Activated T-helper 1 cell treated with Interleukin-2 at 50 U/mL for 16 hours (primary cell): Measurements from ENCODE around the gene STK39.
"Not testable (repeated sequence)": the region's sequence is repeated elsewhere in the genome, so short reads cannot be mapped to it uniquely, and the experiment has no call there.

Experiments used
- DNase-seq: peaks from one replicate; pipeline ENCODE4 v3.0.0-alpha.2; 2020; ENCODE audit warnings: low read depth

STK39 gene

DNA sequence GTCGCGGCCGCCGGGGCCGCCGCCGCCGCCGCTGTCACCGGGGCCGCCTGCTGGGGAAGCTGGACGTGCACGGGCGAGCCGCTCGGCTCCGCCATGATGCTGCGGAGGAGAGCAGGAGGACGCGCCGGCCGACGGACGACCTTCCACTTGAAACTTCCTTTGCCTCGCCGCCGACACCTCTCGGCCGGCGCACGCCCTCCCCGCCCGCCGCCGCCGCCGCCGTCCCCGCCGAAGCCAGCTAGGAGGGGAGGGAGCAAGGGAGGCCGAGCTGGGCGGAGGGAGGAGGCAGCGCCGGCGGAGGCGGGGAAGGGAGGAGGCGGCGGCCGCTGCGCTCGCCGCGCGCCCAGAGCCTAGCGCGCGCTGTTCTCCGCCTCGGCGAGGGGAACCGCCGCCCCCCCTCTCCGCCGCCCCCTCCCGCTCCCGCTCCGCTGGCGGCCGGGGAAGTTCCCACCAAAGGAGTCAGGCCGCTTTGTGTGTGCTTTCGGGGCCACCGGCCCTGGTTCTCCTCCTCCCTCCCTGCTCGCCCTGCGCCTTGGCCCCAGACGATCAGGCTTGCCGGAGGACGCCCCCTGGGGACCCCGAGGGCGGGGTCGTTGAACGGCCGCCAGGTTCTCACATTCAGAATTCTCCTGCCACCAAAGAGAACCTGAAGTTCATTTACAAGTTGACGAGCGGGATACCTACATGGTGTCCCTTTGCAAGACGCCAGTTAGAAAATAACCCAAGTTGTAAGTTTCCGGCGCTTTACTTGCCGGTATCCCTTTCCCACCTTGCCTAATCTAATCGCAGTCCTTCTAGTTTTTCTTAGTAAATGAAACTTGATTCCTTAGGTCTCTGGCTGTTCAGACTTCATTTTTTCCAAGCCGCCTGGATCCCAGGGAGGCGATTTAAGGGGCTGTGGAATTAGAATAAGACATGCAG is at the start of gene STK39:
Gene STK39, minus strand, starts transcription at position 255 of the 921 bp plus-strand sequence. Its CDS starts 160 bp downstream, at position 95.
- DNase-seq = peak; percentile 65

DNA sequence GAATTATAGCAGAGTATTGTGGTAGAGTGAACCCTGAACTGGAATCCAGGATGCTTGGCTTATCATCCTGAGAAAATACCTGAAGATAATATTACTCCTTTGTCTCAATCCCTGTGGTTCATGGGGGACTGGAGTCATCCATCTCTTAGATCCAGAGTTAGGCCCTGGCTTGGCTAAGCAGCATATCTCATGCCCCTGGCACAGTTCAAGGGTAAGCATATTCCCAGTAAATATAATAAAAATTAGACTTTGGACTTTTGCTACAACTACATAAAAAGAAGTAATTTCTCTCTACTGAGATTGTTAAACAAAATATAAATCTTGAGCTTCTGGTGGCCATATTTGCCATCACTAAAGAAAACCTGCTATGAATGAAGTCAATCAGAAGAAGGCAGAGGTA is 47.7 kb upstream of the STK39 start:
- DNase-seq = no peak

- DNase-seq = no peak
These were observed 47.0 kb upstream of the STK39 start for GRCh38 chr2:168294409-168294808.

GRCh38 chr2:168293766-168294165 is 46.4 kb upstream of the STK39 start:
- DNase-seq = no peak

DNA sequence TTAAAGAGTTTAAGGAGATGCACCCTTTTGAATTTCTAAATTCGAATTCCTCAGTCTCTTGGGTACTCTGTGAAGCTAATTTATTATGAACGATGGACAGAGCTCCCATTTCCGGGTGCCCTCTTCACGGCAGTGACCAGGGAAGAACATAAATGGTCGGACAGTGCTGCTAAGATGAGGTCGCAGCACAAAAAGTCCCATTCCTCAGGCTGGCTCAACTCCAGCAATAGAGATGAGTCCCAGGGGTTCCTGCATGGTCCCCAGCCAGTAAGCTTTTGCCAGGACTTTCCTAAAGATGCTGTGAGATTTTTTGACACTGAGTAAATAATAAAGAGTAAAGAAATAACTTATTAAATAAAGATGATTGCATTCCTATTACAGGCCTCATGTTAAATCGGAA is 43.0 kb upstream of the STK39 start:
- DNase-seq = no peak

DNA sequence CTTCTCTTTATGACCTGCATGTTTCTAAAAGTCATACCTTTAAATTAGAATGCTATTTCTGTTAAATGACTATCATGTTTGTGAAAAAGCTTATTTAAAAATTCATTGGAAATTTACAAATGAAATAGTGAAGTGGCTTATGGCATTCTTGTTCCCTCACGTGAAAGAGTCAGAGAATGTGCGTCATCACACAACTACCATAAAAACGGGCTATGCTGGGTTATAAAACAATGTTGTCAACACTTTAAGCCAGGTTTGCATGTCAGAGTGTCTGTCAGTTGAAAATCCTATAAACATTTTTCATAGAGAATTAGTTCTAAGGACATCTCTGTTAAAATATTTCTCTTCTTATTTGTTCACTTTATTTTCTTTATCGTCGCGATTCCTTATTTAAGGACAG is 42.5 kb upstream of the STK39 start:
- DNase-seq = no peak

GRCh38 chr2:168286535-168286934 is 39.1 kb upstream of the STK39 start:
- no peak for DNase-seq

DNA sequence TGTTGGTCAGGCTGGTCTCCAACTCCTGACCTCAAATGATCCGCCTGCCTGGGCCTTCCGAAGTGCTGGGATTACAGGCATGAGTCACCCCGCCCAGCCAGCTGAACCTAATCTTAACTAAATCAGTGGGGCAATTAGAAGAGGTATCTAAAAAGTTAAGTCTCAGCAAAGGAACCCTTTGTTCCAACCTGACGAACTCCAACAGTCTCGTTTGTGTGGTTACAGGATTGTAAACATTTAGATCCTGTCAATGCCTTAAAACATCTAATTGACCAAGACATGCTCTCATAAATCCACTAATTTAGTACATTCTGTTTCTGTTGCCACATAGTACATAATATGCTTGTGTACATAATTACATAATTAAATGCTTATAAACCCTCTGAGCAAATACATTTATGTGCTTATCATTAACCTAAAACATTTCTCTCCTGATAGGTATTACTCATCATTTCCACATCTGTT is 31.1 kb upstream of the STK39 start:
- no peak for DNase-seq

GRCh38 chr2:168277276-168277675 is 29.9 kb upstream of the STK39 start:
- DNase-seq = no peak

DNA sequence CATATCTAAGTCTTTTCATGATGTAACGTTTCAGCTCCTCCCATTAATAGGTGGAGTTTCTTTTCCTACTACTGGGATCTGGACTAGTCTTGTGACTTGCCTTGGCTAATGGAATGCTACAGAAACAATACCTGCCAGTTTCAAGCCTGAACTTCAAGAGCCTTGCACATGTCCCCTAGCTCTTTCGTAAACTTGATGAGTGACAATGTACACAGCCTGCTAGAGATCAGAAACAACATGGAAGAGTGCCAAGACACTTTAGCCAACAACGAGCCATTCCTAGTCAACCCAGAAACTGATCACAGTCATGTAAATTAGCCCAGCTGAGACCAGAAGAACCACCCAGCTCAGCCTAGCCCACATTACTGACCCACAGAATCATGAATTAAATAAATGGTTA is 24.8 kb upstream of the STK39 start:
- no peak for DNase-seq

- not testable (repeated sequence) for DNase-seq
These were observed 15.5 kb upstream of the STK39 start for GRCh38 chr2:168262926-168263325.

DNA sequence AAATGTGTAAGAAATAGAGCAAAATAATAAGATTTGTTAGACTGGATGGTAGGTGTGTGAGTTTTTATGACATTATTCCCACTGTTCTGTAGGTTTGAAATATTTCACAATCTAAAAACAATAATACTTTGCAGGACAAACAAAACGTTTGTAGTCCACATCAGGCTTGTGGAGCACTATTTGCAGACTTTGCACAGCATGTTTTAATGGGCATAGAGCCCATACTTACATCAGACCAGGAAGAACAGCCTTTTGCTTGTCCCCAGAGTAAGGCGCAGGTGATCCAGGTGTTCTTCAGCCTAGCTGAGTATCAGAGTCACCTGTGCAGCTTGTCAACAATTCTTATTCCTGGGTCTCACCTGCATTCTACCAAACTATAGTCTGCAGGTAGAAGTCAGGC is 9.1 kb upstream of the STK39 start:
- DNase-seq = no peak

DNA sequence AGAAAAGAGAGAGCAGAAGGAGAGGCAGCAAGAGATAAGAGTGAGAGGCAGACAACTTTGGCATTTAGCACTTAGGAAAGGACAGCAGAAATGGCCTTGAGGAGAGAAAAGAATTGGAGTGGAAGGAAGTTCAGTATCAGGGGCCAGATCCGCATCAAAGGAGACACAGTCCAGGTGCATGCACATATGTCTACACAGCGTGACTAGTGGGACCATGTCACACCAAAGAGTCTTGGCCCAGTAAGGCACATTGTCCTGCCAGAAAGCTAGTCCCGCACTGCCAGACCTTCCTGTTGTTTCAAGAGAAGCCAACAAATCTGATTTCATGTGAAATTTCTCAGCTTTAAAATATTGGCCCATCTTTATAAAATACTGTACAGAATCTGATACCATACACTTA is 8.5 kb upstream of the STK39 start:
- DNase-seq = no peak

DNA sequence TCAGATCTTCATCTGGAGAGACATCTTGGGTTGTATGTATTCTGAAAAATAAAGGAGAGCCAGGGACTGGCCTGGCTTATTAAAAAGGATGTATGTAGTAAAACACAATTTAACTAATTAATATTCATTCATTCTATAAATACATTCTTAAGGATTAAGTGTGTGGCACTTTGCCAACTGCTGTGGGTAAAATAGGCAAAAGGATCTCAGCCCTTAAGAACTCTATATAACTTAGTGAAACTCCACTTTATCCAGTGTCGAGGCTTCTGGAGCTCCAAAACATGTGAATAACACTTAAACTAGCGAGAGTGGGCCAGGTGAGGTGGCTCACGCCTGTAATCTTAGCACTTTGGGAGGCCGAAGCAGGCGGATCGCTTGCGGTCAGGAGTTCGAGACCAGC is 7.7 kb upstream of the STK39 start:
- DNase-seq = no peak

DNA sequence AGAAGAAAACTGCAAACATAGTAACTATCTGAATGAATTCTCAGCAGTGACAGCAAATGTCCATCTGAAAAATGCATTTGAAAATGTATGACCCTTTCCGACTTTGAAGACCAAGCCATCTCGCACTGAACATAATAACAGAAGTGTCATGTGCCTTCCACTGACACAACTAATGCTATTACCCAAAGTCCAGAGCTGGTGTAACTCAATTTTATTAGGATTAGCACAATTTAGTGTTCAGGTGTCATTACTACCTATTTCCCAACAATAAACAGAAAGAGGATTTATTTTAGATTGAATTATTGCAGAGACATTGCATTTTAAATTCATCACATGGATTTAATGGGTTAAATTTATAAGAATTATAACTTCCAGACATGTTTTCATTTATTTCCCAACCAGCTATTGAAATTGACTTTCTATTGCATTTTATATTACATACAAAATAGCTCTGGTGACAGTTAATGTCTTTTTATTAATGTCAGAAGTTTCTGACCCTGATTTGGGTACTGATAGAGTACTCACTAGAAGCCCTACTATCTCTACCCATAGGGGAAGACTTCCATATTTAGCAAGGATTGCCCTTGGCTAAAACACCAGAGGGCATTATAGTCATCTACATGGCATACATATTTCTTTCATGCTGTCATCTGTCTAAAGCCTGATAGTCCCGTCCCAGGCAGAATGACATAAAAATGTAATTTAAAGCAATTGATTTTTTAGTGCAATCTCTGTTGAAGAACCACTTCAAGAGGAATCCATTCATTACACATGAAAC is 7.0 kb upstream of the STK39 start:
- DNase-seq = no peak

DNA sequence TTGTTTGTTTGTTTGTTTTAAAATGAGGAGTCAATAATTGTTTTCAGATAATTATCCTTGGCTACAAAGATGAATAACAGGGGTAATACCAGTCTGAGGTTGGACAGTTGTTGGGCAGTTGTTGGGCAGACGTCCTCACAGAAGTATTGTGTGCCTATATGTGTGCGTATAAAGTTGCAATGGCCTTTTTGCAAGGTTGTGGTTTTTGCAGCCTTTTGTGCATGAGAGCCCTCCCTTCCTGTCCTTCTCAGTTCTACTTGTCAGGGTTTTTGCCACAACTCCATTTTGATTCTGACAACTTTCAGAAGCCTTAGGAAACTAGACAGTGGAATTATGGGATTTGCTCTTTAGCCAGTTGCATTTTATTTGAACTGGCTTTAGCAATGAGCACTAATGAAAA is 6.0 kb upstream of the STK39 start:
- no peak for DNase-seq

GRCh38 chr2:168252976-168253375 is 5.6 kb upstream of the STK39 start:
- DNase-seq = no peak

DNA sequence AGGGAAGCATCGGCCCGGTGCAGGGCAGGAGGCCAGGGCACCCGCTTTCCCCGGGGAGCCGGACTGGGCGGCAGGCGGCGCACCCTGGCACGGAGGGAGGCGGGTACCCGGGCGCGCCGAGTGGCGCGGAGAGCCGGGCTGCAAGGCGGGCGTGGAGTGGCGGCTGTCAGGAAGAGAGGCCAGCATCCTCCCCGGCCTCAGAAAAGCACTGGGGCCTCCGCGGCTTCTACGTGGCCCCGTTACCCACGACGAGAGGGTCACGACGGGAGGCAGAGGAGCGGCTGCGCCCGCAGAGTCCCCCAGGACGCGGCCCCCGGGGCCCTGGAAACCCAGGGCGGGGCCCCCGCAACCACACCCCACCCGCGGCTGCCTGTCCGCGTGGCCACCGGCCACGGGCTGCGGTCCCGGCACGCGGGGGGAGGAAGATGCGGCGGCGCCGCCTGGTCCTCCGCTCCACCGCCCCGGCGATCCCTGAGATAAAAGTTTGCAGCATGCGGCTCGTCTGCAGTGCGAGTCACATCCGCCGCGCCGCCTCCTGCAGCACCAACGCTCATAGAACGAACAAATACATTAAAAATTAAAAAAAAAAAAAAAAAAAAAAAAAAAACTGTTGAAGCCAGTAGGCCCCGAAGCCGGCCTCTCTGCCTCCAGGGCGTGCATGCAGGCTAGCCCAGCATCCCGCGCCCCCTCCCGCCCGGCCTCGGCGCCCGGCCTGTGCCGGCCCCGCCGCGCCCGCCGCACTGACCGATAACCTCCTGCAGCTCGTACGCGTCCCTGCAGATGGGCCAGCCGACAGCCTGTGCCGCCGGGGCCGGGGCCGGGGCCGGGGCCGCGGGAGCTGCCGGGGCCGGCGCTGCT is 683 bp downstream of the STK39 start:
- DNase-seq = peak; percentile 66

DNA sequence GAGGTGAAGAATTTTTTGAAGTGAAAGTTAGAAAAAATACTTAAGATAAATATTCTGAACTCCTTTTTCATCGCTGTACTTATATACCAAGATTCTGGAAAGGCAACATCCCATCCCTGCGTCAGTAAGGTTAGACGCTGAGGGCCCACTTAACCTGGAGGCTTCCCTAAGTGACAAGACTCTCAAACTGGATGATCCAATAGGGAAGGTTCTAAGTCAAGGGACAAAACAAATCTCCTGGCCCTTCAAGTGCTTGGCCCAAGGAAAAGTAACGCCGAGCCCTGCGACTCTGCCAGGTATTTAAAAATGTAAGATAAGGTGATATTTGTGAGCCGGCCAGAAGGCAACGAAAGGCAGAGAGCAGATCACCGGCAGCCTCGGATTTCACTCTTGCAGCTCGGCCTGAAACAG is 1.3 kb downstream of the STK39 start:
- no peak for DNase-seq

DNA sequence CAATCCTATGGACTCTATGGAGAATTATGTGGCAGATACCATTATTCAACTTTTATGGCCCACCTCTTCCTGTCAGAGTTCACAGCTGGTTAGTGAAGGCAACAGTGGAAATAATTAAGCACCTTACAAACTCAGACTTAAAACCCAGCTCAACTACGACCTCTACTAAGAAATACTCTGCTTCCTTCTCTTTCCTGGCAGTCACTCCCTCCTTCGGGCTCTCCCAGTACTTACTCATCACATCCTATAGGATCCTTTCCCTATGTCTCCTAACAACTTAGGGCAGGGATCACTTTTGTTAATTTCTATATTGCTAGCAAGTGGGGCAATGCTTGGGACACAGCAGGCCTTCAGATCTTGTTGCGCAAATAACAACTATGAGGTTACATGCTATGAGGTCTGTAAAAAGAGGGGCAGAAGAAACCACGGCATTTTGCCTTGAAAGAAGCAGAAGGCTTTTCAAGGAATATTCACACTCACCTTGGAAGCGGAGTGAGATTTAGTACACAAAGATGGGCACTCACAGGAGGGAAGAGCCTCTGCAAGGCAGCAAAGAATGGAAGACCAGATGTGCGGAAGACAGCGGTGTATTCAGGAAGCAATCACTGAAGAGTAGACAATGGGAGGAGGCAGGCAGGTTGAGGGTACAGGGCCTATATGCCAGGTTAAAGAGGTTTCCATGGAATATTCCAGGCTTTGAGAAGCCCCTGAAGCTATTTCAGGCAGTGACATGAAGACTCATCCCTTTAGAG is 2.1 kb downstream of the STK39 start:
- DNase-seq = no peak

DNA sequence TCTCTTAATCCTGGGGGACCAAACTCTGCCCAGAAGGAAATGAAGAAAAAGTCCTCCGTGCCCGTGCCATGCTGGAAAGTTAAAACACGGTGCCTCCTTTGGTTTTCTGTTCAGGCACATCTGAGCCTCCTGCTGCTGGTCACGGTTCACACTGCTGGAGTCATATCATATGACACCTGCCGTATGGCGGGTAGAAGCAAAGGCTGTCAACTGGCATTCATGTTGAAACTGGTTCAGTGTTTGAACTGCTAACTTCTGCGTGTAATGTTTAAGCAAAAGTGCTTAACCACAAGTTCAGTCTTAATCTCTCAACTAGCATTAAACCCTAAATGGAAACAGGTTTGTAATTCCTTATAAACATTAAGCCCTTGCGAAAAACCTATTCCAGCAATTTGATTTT is 3.1 kb downstream of the STK39 start:
- peak; percentile 10 for DNase-seq
